Hematopoietic multipotent progenitor cell treated with erythropoietin and hydrocortisone succinate and interleukin-3 and kit ligand, for 6 days (in vitro differentiated cells): ENCODE measurements around the gene USP11.
"Not testable (repeated sequence)": the region's sequence is repeated elsewhere in the genome, so short reads cannot be mapped to it uniquely, and the experiment has no call there.

Experiments used
- DNase-seq: peaks from one replicate; pipeline ENCODE4 v3.0.0-alpha.2; 2015

The USP11 gene

GRCh38 chrX:47248576-47248975, 15.8 kb downstream of the USP11 start:
- no peak for DNase-seq

DNA sequence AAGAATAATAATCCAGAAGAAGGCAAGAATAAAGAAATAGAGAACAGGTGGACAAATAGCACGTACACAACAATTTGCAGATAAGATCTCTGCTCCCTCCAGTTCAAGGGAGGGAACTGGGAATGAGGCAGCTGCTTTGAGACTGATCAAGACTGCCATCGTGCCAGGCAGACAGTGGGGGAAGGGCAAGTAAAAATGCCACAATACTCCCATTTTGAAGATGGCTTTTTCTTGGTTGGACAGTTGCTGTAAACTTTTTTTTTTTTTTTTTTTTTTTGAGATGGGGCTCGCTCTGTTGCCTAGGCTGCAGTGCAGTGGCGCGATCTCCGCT, 17.2 kb downstream of the USP11 start:
- DNase-seq, result no peak

DNA sequence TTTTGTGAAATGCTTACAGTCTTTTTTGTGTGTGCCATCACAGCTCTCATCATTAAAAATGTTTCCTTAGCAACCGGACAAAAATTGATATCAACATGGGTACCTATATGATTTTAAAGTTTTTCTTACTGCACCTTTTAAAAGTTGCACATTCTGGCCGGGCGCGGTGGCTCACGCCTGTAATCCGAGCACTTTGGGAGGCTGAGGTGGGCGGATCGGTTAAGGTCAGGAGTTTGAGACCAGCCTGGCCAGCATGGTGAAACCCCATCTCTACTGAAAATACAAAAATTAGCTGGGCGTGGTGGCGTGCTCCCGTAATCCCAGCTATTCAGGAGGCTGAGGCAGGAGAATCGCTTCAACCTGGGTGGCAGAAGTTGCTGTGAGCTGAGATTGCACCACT, 24.8 kb downstream of the USP11 start:
- not testable (repeated sequence) for DNase-seq

- no peak for DNase-seq
Observed at GRCh38 chrX:47264483-47265173, 31.8 kb downstream of the USP11 start.

DNA sequence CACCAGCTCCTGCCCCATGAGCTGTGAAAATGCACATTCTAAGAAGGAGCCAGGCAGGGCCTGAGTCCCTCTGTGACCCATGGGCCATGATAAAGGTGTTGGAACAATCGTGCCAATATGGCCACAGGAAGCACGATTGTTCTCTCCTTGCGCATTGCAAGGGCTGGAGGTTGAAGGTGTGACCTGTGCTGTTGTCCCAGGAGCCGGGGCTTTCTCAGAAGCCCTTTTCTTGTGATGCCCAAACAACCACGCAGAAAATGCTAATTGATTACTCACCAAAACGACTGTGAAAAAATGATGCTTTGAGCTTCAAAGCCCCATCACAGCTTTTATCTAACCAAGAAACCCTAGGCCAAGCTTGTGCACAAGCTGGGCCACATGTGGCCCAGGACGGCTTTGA, 33.8 kb downstream of the USP11 start:
- no peak for DNase-seq

DNA sequence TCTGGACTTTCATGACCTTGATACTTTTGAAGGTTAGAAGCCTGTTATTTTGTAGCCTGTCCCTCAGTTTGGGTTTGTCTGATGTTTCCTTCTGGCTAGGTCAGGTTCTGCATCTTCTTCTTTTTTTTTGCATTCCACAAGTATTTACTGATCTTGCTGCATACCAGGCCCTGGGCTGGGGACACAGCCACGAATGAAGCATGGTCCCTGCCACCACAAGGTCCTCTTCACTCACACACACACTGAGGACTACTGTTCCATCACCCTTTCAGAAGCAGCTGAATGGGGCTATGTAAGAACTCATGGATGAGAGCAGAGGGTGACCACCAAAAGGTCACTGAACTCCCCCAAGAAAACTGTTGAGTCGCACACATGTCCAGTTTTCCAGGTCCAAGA, 39.2 kb downstream of the USP11 start:
- DNase-seq, result no peak

DNA sequence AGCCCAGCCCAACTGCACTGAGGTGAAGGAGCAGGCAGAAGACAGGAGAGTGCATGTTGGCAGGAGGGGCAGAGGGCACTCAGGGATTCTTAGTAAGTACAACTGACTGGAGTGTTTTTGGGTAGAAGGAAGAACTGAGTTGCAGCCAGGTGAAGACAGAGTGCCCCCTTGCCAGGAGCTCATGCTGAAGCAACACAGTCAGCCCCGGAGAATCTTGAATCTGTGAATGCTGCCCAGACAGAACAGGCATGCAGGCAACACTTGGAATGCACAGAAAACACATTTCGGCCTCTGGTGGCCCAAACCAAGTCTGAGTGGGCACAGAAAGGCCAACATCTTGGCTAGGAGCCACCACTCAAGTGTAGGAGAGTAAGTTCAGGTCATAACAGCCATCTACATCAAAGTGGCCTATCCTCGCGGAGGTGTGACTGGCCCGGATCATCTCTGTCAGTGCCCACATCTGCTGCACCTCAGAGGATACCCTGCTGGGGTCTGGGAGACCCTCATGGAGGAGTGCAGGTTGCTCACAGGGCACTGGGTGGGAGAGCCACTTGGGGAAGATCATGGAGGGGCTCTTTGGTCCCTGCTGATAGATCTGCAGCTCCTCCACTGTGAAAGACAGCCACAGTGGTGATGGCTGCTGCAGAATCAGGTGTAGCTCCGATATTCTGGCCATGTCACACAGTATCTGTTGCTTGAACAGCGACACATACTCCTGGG, 40.4 kb downstream of the USP11 start:
- DNase-seq, result no peak

GRCh38 chrX:47278691-47279090, 45.9 kb downstream of the USP11 start:
- no peak for DNase-seq

DNA sequence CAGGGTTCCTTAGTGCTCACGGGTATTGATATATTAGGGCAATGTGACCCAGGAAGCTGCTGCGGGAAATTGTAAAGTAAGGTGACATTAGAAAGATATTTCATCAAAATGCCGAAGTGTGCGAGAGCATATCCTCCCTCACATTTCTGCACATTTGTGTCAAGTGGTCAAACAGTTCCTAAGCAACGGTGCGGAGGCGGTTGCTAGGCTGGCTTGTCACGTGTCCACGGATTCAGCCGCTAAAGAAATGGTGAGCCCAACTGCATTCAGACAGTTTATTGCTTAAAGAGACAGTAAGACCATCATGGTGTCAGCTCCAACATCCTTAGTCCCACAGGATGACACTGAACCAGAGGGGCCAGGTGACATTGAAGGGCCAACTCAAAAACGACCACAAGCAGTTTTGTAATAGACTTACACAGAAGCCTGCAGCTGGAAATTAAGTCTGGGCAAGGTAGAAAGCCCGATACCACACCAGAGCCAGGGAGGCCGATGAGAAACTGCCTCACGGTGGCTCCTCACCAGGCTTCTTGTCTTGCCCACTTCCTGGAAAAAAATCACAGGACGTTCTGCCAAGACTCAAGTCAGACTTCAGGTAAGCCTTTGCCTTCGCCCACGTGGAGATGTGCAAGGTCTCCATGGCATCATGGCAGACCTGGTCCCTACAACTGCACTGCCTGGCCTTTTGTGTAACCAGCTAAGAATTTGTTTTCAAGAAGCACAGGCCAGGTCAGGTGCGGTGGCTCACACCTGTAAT, 50.4 kb downstream of the USP11 start:
- no peak for DNase-seq

GRCh38 chrX:47284616-47285015, 51.8 kb downstream of the USP11 start:
- not testable (repeated sequence) for DNase-seq

DNA sequence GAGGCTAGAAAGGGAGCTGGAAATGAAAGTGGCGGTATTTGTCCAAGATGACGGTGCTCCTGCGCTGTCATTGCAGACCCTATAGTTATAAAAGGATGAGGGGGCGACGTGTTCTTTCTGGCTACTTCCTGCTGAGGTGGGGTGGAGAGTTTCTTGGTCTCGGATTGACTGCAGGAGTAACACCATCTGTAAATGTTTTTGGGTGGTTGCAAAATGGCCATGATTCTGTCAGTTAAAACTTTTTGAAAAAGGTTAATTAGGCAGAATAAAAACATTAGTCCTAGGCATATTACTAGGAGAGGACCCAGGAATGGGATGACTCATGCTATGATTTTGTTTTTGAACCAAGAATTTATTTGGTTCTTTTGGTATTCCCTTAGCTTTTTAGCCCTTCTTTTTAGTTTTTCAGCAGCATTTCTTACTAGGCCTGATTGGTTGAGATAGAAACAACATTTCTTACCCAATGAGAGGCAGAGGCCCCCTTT, 53.1 kb downstream of the USP11 start:
- no peak for DNase-seq

GRCh38 chrX:47293106-47293505, 60.3 kb downstream of the USP11 start:
- DNase-seq, result no peak

- DNase-seq, result no peak
Observed at GRCh38 chrX:47296766-47297365, 64.1 kb downstream of the USP11 start.

DNA sequence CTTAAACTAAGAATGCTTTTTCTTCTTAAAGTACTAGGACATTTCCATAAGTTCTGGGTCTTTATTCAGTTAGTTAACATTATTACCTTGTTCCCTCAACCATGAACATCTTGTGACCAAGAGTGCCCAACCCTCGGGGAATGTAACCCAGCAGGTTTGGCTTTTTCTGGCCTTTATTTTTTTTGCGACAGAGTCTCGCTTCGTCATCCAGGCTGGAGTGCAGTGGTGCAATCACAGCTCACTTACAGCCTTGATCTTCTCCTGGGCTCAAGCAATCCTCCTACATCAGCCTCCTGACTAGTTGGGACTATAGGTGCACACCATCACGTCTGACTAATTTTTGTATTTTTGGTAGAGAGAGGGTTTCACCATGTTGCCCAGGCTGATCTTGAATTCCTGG, 65.1 kb downstream of the USP11 start:
- no peak for DNase-seq
